Suprapubic skin (tissue), 4 donors: ENCODE measurements around the gene ADAMTS2.

Source experiments
- CTCF ChIP-seq, 2 donors: fragments of 200-600 bp in 1 of 2; fragments of 450-650 bp in 1 of 2; sonication (generic) in 1 of 2; IDR thresholded peaks; one replicate each; pipeline ENCODE4 v1.5.1; 2016 to 2019; ENCODE audit warnings: antibody characterized with exemption in 2 of 2, mild to moderate bottlenecking in 1 of 2, moderate library complexity in 1 of 2
- EP300 ChIP-seq: sonication (generic); formaldehyde crosslinking; IDR thresholded peaks from one replicate; pipeline ENCODE4 v1.6.1; 2017; ENCODE audit warnings: antibody characterized with exemption
- POLR2A ChIP-seq, 2 donors: fragments of 450-650 bp; IDR thresholded peaks; one replicate each; pipeline ENCODE4 v1.6.1; 2017; ENCODE audit warnings: antibody characterized with exemption in 2 of 2, mild to moderate bottlenecking in 2 of 2, moderate library complexity in 2 of 2
- POLR2AphosphoS5 ChIP-seq, 3 donors: sonication (generic); formaldehyde crosslinking; IDR thresholded peaks; one replicate each; pipeline ENCODE4 v1.6.1; 2017; ENCODE audit warnings: antibody characterized with exemption in 3 of 3

GRCh38 chr5:179315356-179315890 is 29.8 kb downstream of the ADAMTS2 start:
- TF ChIP-seq POLR2AphosphoS5 (IDR thresholded peaks at IDR 0.05), result no peak
- TF ChIP-seq EP300, result no peak
- no peak for TF ChIP-seq POLR2A (IDR thresholded peaks at IDR 0.05)
- TF ChIP-seq CTCF (IDR thresholded peaks at IDR 0.05), result no peak
